NOMO-1 treated with DMSO at 0.1 percent for 48 hours (cell line): Measurements from ENCODE around the gene SDHA.
"Not testable (repeated sequence)": the region's sequence is repeated elsewhere in the genome, so short reads cannot be mapped to it uniquely, and the experiment has no call there.

ENCODE experiments used
- DNase-seq: peaks from one replicate; lab custom pipeline; 2025; ENCODE audit not compliant: unreplicated experiment; lab: John Stamatoyannopoulos, UW

The SDHA gene

GRCh38 chr5:251975-252374 lies 33.9 kb downstream of the SDHA start:
- not testable (repeated sequence) for DNase-seq

GRCh38 chr5:252546-252945 lies 34.4 kb downstream of the SDHA start:
- no peak for DNase-seq

GRCh38 chr5:254322-254721 lies 36.2 kb downstream of the SDHA start:
- not testable (repeated sequence) for DNase-seq

- DNase-seq: not testable (repeated sequence)
Observed at GRCh38 chr5:255116-255515, 37.0 kb downstream of the SDHA start.

GRCh38 chr5:256347-256746 lies 38.2 kb downstream of the SDHA start:
- not testable (repeated sequence) for DNase-seq

GRCh38 chr5:257148-257547 lies 39.0 kb downstream of the SDHA start:
- no peak for DNase-seq

GRCh38 chr5:263275-263974 lies 45.3 kb downstream of the SDHA start:
- not testable (repeated sequence) for DNase-seq

- no peak for DNase-seq
Observed at GRCh38 chr5:264338-264737, 46.2 kb downstream of the SDHA start.

GRCh38 chr5:266311-267026 lies 48.3 kb downstream of the SDHA start:
- not testable (repeated sequence) for DNase-seq

- DNase-seq: no peak
Observed at GRCh38 chr5:267716-268115, 49.6 kb downstream of the SDHA start.

- no peak for DNase-seq
Observed at GRCh38 chr5:270340-270739, 52.2 kb downstream of the SDHA start.

- not testable (repeated sequence) for DNase-seq
Observed at GRCh38 chr5:271828-272167, 53.7 kb downstream of the SDHA start.

- not testable (repeated sequence) for DNase-seq
Observed at GRCh38 chr5:273091-273490, 55.0 kb downstream of the SDHA start.

- DNase-seq: not testable (repeated sequence)
Observed at GRCh38 chr5:273491-273890, 55.4 kb downstream of the SDHA start.

GRCh38 chr5:274346-274745 lies 56.2 kb downstream of the SDHA start:
- not testable (repeated sequence) for DNase-seq

- DNase-seq: no peak
Observed at GRCh38 chr5:278646-279045, 60.5 kb downstream of the SDHA start.

- DNase-seq: not testable (repeated sequence)
Observed at GRCh38 chr5:279051-279665, 61.0 kb downstream of the SDHA start.

GRCh38 chr5:285991-286557 lies 68.0 kb downstream of the SDHA start:
- no peak for DNase-seq

GRCh38 chr5:290200-290599 lies 72.1 kb downstream of the SDHA start:
- not testable (repeated sequence) for DNase-seq

GRCh38 chr5:291345-291744 lies 73.2 kb downstream of the SDHA start:
- DNase-seq: not testable (repeated sequence)

- not testable (repeated sequence) for DNase-seq
Observed at GRCh38 chr5:294788-295187, 76.7 kb downstream of the SDHA start.

- DNase-seq: not testable (repeated sequence)
Observed at GRCh38 chr5:296207-296606, 78.1 kb downstream of the SDHA start.
